Endothelial cell of umbilical vein (primary cell): ENCODE measurements around the gene ZNF735. TPM values are rescaled to one million over a fixed set of nuclear protein-coding genes. Genes with fewer than 3 reads are reported as not detected.
"Not testable (repeated sequence)": the region's sequence is repeated elsewhere in the genome, so short reads cannot be mapped to it uniquely, and the experiment has no call there.

Experiments
- BruUV-seq: library from RNA; stranded (reverse); fragments of 400-500 nt; replicated peaks from 2 replicates; lab custom pipeline; 2021; lab: Mats Ljungman, UMichigan
- CTCF ChIA-PET: fragments of 300-600, 350-600 bp; sonication (Branson Sonifier 250); formaldehyde crosslinking; loops from one replicate; lab custom pipeline; 2021; ENCODE audit warnings: antibody characterized with exemption, inconsistent platforms; lab: Charles Lee
- POLR2A ChIA-PET: fragments of 300-600, 350-600 bp; sonication (Branson Sonifier 250); formaldehyde crosslinking; loops from one replicate; lab custom pipeline; 2021; ENCODE audit warnings: antibody characterized with exemption, inconsistent platforms; lab: Charles Lee
- DNase-seq: peaks from one replicate; pipeline ENCODE4 v3.0.0-alpha.2; 2011; ENCODE audit warnings: low read depth, low spot score
- FAIRE-seq: peaks from 2 replicates; lab custom pipeline; 2011; peaks lifted over from hg19 to GRCh38; lab: Jason Lieb, UNC
- H2AFZ ChIP-seq: 2 replicates; pipeline ENCODE4 v1.6.0; 2012; ENCODE audit warnings: low read depth, low read length, control low read depth, inconsistent platforms
- H3K27ac ChIP-seq: 2 replicates; pipeline ENCODE4 v1.5.1; 2011; ENCODE audit warnings: low read depth, mild to moderate bottlenecking, control low read depth, low read length, moderate library complexity; ENCODE audit not compliant: insufficient read depth
- H3K27me3 ChIP-seq, 2 experiments: 2 replicates each; pipeline versions ENCODE4 v1.6.0 to v1.6.1; 2011; ENCODE audit warnings: low read length in 2 of 2, mixed read lengths in 1 of 2; ENCODE audit not compliant: control insufficient read depth in 2 of 2, insufficient read depth in 2 of 2
- H3K36me3 ChIP-seq, 2 experiments: 2 replicates in 1 of 2; 3 replicates in 1 of 2; pipeline ENCODE4 v1.5.1; 2011; ENCODE audit warnings: low read length in 2 of 2, mild to moderate bottlenecking in 1 of 2, moderate library complexity in 1 of 2; ENCODE audit not compliant: control insufficient read depth in 2 of 2, insufficient read depth in 2 of 2; ENCODE audit errors: extremely low read depth in 1 of 2
- H3K4me1 ChIP-seq: 3 replicates; pipeline ENCODE4 v1.5.1; 2011; ENCODE audit warnings: mild to moderate bottlenecking, low read length; ENCODE audit not compliant: control insufficient read depth, insufficient read depth; ENCODE audit errors: extremely low read depth
- H3K4me2 ChIP-seq: 2 replicates; pipeline ENCODE4 v1.6.1; 2011; ENCODE audit warnings: low read length, control low read depth, mixed read lengths; ENCODE audit not compliant: insufficient read depth
- H3K4me3 ChIP-seq, 3 experiments: fragments of 200-600 bp in 1 of 3; sonication (generic), shearing (Covaris generic) in 1 of 3; replicated peaks in 1 of 3; 2 replicates each; pipeline ENCODE4 v1.5.1; 2011 to 2016; ENCODE audit warnings: control low read depth in 3 of 3, low read length in 3 of 3, mild to moderate bottlenecking in 2 of 3, inconsistent platforms in 1 of 3, low read depth in 1 of 3, moderate library complexity in 1 of 3; ENCODE audit not compliant: insufficient read depth in 1 of 3
- H3K79me2 ChIP-seq: 2 replicates; pipeline ENCODE4 v1.6.0; 2012; ENCODE audit warnings: low read length, inconsistent platforms; ENCODE audit not compliant: control insufficient read depth, insufficient read depth
- H3K9ac ChIP-seq: replicated peaks from 2 replicates; pipeline ENCODE3; 2011; ENCODE audit warnings: low read length, control low read depth; ENCODE audit not compliant: insufficient read depth; ENCODE audit errors: extremely low read depth
- H3K9me1 ChIP-seq: replicated peaks from 3 replicates; pipeline ENCODE4 v1.6.0; 2011; ENCODE audit warnings: mild to moderate bottlenecking, low read length; ENCODE audit not compliant: control insufficient read depth, insufficient read depth; ENCODE audit errors: extremely low read depth
- H3K9me3 ChIP-seq: replicated peaks from 2 replicates; pipeline ENCODE4 v1.5.1; 2012; ENCODE audit warnings: low read length, inconsistent platforms; ENCODE audit not compliant: control insufficient read depth, insufficient read depth
- H4K20me1 ChIP-seq: replicated peaks from 2 replicates; pipeline ENCODE3; 2011; ENCODE audit warnings: mild to moderate bottlenecking, low read length; ENCODE audit not compliant: control insufficient read depth, insufficient read depth; ENCODE audit errors: extremely low read depth
- EZH2 ChIP-seq: IDR thresholded peaks from 2 replicates; pipeline ENCODE4 v1.6.1; 2012; ENCODE audit warnings: borderline replicate concordance, low read depth, mild to moderate bottlenecking, moderate library complexity, low read length, inconsistent platforms; ENCODE audit not compliant: severe bottlenecking
- FOS ChIP-seq: IDR thresholded peaks from 2 replicates; pipeline ENCODE4 v1.6.1; 2011; ENCODE audit warnings: mild to moderate bottlenecking, low read length, moderate library complexity, borderline replicate concordance; ENCODE audit not compliant: insufficient read depth
- GATA2 ChIP-seq: IDR thresholded peaks from 2 replicates; pipeline ENCODE4 v1.7.0; 2011; ENCODE audit warnings: low read depth, mild to moderate bottlenecking, moderate library complexity, mixed read lengths, low read length; ENCODE audit not compliant: insufficient read length, insufficient read depth
- JUN ChIP-seq: IDR thresholded peaks from 2 replicates; pipeline ENCODE4 v1.6.1; 2011; ENCODE audit warnings: borderline replicate concordance, low read depth; ENCODE audit not compliant: insufficient read length, insufficient read depth
- MYC ChIP-seq: IDR thresholded peaks from one replicate; pipeline ENCODE4 v1.6.1; 2011; ENCODE audit warnings: mild to moderate bottlenecking, low read depth, low read length
- POLR2A ChIP-seq: IDR thresholded peaks from 2 replicates; pipeline ENCODE4 v1.6.1; 2012; ENCODE audit warnings: low read depth, mild to moderate bottlenecking, control low read depth, low read length
- POLR2AphosphoS5 ChIP-seq: IDR thresholded peaks from 2 replicates; pipeline ENCODE4 v1.6.1; 2012; ENCODE audit warnings: low read depth, mild to moderate bottlenecking, control low read depth, low read length, moderate library complexity; ENCODE audit not compliant: insufficient read depth
- dilution Hi-C: fragments of 300-500 bp; cut with MboI; formaldehyde crosslinking; loops from one replicate; pipeline ENCODE4 v1.15.0; 2019; ENCODE audit warnings: low sequenced_read_pairs; ENCODE audit not compliant: extremely low pct_ligation_motif_present
- intact Hi-C: fragments of 100-400 bp; cut with micrococcal nuclease; formaldehyde crosslinking; loops from one replicate; pipeline ENCODE4 v1.10.0; 2022
- polyA plus RNA-seq, 4 experiments: library from polyadenylated mRNA; depleted of rRNA in 3 of 4; stranded (reverse) in 3 of 4; unstranded in 1 of 4; fragments of >200 nt; gene quantifications; 2 replicates each; pipeline versions ENCODE4 v1.2.1 to v1.2.3, GENCODE V29; 2011 to 2012; ENCODE audit warnings: missing spikeins in 1 of 4
- total RNA-seq: library from RNA; stranded (reverse); gene quantifications from 2 replicates; pipeline ENCODE4 v1.2.3, GENCODE V29; 2021
- TF ChIP-seq, protein P1 (sequence below), 2 donors: IDR thresholded peaks; 1 replicate in 1 of 2; 2 replicates in 1 of 2; pipeline ENCODE4 v1.5.1; 2011; ENCODE audit warnings: low read length in 2 of 2, mild to moderate bottlenecking in 2 of 2, moderate library complexity in 2 of 2, control low read depth in 1 of 2, inconsistent platforms in 1 of 2, low read depth in 1 of 2; ENCODE audit not compliant: insufficient read depth in 1 of 2; ENCODE audit errors: extremely low read depth in 1 of 2
- TF ChIP-seq, protein P2 (sequence below): IDR thresholded peaks from 2 replicates; pipeline ENCODE4 v1.6.1; 2011; ENCODE audit not compliant: insufficient read depth, insufficient read length

ZNF735 gene
- total and polyA plus RNA-seq, 2 donors (not counting 3 experiments of a cell fraction or from before 2014, with no cell fraction given), result not detected

DNA sequence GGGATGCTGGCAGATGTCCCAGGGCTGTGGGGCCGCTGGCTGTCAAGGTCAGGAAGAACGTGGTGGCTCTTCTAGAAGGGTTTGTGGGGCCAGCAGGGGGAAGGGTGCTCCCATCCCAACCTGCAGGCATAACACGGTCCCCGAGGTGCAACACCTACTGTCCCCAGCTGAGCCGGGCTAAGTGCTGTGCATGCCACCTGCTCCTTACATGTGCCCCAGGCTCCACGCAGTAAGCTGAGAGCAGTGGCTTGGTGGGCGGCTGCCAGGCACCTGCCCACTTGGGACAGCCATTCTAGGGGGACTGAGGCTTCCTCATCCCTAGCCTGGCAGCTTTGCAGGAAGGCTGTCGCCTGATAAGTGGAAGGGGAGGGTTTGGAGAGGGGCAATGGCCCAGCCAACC is 14.2 kb upstream of the ZNF735 start:
- Histone ChIP-seq H4K20me1 (no peaks in the 10 kb centered on the region), H3K4me3 (no peak overlapping the region), H3K9me1 (no peaks in the 10 kb centered on the region), H3K4me2 (no peak overlapping the region), H3K4me1 (no peaks in the 10 kb centered on the region), H3K27ac (no peak overlapping the region), H2AFZ (no peak overlapping the region), H3K36me3 (no peaks in the 10 kb centered on the region), H3K9ac (no peak overlapping the region), H3K9me3 (peaks cover 6% of the 10 kb centered on the region), H3K27me3 (no peaks in the 10 kb centered on the region), H3K79me2 (no peaks in the 10 kb centered on the region)
- dilution Hi-C loops (no loop called here), intact Hi-C loops (no loop called here)
- no peak for FAIRE-seq
- ChIA-PET POLR2A (no interaction called here), CTCF (no interaction called here)
- no TSS peak for BruUV-seq
- DNase-seq, result no peak
- TF ChIP-seq POLR2A (no peak), FOS (no peak), MYC (no peak), GATA2 (no peak), POLR2AphosphoS5 (no peak), EZH2 (no peak), JUN (no peak)
- TF ChIP-seq, protein P1, sequence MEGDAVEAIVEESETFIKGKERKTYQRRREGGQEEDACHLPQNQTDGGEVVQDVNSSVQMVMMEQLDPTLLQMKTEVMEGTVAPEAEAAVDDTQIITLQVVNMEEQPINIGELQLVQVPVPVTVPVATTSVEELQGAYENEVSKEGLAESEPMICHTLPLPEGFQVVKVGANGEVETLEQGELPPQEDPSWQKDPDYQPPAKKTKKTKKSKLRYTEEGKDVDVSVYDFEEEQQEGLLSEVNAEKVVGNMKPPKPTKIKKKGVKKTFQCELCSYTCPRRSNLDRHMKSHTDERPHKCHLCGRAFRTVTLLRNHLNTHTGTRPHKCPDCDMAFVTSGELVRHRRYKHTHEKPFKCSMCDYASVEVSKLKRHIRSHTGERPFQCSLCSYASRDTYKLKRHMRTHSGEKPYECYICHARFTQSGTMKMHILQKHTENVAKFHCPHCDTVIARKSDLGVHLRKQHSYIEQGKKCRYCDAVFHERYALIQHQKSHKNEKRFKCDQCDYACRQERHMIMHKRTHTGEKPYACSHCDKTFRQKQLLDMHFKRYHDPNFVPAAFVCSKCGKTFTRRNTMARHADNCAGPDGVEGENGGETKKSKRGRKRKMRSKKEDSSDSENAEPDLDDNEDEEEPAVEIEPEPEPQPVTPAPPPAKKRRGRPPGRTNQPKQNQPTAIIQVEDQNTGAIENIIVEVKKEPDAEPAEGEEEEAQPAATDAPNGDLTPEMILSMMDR (IDR thresholded peaks at IDR 0.05; ENCODE audit: extremely low read depth in 1 of 2, insufficient read depth in 1 of 2, low read depth in 1 of 2, low read length in 2 of 2), result no peak
- TF ChIP-seq, protein P2, sequence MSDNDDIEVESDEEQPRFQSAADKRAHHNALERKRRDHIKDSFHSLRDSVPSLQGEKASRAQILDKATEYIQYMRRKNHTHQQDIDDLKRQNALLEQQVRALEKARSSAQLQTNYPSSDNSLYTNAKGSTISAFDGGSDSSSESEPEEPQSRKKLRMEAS, result no peak

DNA sequence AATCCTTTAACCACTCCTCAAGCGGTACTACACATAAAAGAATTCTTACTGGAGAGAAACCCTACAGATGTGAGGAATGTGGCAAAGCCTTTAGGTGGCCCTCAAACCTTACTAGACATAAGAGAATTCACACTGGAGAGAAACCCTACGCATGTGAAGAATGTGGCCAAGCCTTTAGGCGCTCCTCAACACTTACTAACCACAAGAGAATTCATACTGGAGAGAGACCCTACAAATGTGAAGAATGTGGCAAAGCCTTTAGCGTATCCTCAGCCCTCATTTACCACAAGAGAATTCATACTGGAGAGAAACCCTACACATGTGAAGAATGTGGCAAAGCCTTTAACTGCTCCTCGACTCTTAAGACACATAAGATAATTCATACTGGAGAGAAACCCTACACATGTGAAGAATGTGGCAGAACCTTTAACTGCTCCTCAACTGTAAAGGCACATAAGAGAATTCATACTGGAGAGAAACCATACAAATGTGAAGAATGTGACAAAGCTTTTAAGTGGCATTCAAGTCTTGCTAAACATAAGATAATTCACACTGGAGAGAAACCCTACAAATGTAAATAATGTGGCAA is 12.8 kb downstream of the ZNF735 start:
- H3K9me1 ChIP-seq, H3K9me3 ChIP-seq, H3K4me1 ChIP-seq, H3K27ac ChIP-seq, DNase-seq, H3K79me2 ChIP-seq, H2AFZ ChIP-seq, intact Hi-C loops, dilution Hi-C loops, H4K20me1 ChIP-seq, BruUV-seq, H3K9ac ChIP-seq, POLR2A ChIA-PET, H3K36me3 ChIP-seq, H3K4me2 ChIP-seq, H3K27me3 ChIP-seq, H3K4me3 ChIP-seq, FAIRE-seq, CTCF ChIA-PET: not testable (repeated sequence)
